ENCODE results near the gene ROR1.

ROR1 gene

GRCh38 chr1:64062941-64063581 is 289.2 kb downstream of the ROR1 start:
- peak overlapping the region in 1 of 3 experiments; percentile 55 for H3K27ac Mint-ChIP-seq

GRCh38 chr1:64065571-64065970 is 291.8 kb downstream of the ROR1 start:
- peaks cover 32% of the 10 kb centered on the region for H3K36me3 Mint-ChIP-seq (ENCODE audit: low read depth)
- TF ChIP-seq CTCF (IDR thresholded peaks at IDR 0.05; ENCODE audit: unreplicated experiment in 3 of 3): no peak
- no peaks in the 10 kb centered on the region for H3K27me3 Mint-ChIP-seq (ENCODE audit: low read depth)
- H3K9me3 Mint-ChIP-seq: no peaks in the 10 kb centered on the region
- no peak overlapping the region for H3K4me3 Mint-ChIP-seq
- H3K4me1 Mint-ChIP-seq: peaks cover 12% of the 10 kb centered on the region
- no peak overlapping the region for H3K27ac Mint-ChIP-seq

More at GRCh38 chr1:64062941-64063581, 289.2 kb downstream of the ROR1 start:
- Mint-ChIP-seq H3K4me1 (peaks cover 6% of the 10 kb centered on the region), H3K4me3 (no peak overlapping the region), H3K9me3 (peaks cover 13% of the 10 kb centered on the region), H3K27me3 (ENCODE audit: low read depth) (no peaks in the 10 kb centered on the region), H3K36me3 (ENCODE audit: low read depth) (peaks cover 53% of the 10 kb centered on the region)
- TF ChIP-seq CTCF (IDR thresholded peaks at IDR 0.05; ENCODE audit: unreplicated experiment in 3 of 3): no peak

GRCh38 chr1:64072089-64072793 is 298.4 kb downstream of the ROR1 start:
- H3K27ac Mint-ChIP-seq: peak overlapping the region; percentile 44 to 69 (median 52)
- H3K4me1 Mint-ChIP-seq: peaks cover 35% of the 10 kb centered on the region
- H3K9me3 Mint-ChIP-seq: no peaks in the 10 kb centered on the region
- no peak overlapping the region for H3K4me3 Mint-ChIP-seq
- TF ChIP-seq CTCF (IDR thresholded peaks at IDR 0.05; ENCODE audit: unreplicated experiment in 3 of 3): no peak
- H3K36me3 Mint-ChIP-seq (ENCODE audit: low read depth): no peaks in the 10 kb centered on the region
- no peaks in the 10 kb centered on the region for H3K27me3 Mint-ChIP-seq (ENCODE audit: low read depth)

GRCh38 chr1:64073705-64074104 is 299.9 kb downstream of the ROR1 start:
- Mint-ChIP-seq H3K27ac (peak overlapping the region; percentile 37 to 71 (median 58)), H3K27me3 (ENCODE audit: low read depth) (no peaks in the 10 kb centered on the region), H3K9me3 (no peaks in the 10 kb centered on the region), H3K4me1 (peaks cover 35% of the 10 kb centered on the region), H3K36me3 (ENCODE audit: low read depth) (no peaks in the 10 kb centered on the region), H3K4me3 (no peak overlapping the region)
- no peak for TF ChIP-seq CTCF (IDR thresholded peaks at IDR 0.05; ENCODE audit: unreplicated experiment in 3 of 3)

GRCh38 chr1:64074767-64075166 is 300.9 kb downstream of the ROR1 start:
- Mint-ChIP-seq H3K4me1 (peaks cover 29% of the 10 kb centered on the region), H3K4me3 (no peak overlapping the region), H3K36me3 (ENCODE audit: low read depth) (no peaks in the 10 kb centered on the region), H3K27ac (peak overlapping the region in 1 of 3 experiments; percentile 58), H3K27me3 (ENCODE audit: low read depth) (no peaks in the 10 kb centered on the region), H3K9me3 (no peaks in the 10 kb centered on the region)
- no peak for TF ChIP-seq CTCF (IDR thresholded peaks at IDR 0.05; ENCODE audit: unreplicated experiment in 3 of 3)
